IMR-90 (cell line): ENCODE results near the gene LHFPL3. TPM values are rescaled to one million over a fixed set of nuclear protein-coding genes. Genes with fewer than 3 reads are reported as not detected.

Experiments used
- ATAC-seq: fragments of 200-7000 bp; cut with Tn5 transposase; 2 replicates; pipeline ENCODE4 v1.9.1; 2020; ENCODE audit warnings: low read depth, mild to moderate bottlenecking, moderate library complexity
- BruUV-seq: library from RNA; stranded (reverse); fragments of 400-500 nt; replicated peaks from 2 replicates; lab custom pipeline; 2021; lab: Mats Ljungman, UMichigan
- CTCF ChIA-PET: fragments of 300-600 bp; formaldehyde crosslinking; extraction: SDS; loops from one replicate; lab custom pipeline; 2021; ENCODE audit warnings: antibody characterized with exemption; lab: Yijun Ruan, JAX
- POLR2A ChIA-PET: fragments of 300-600 bp; sonication (Branson Sonifier 250); formaldehyde crosslinking; loops from one replicate; lab custom pipeline; 2022; ENCODE audit warnings: antibody characterized with exemption; ENCODE audit not compliant: unreplicated experiment; lab: Charles Lee
- DNase-seq: peaks from one replicate; pipeline ENCODE4 v3.0.0; 2013
- H2AFZ ChIP-seq: replicated peaks from 2 replicates; pipeline ENCODE3; 2013; ENCODE audit warnings: low read length, mild to moderate bottlenecking; ENCODE audit not compliant: poor library complexity
- H2AK5ac ChIP-seq: 2 replicates; pipeline ENCODE4 v1.6.1; 2013; ENCODE audit warnings: low read depth, low read length, inconsistent platforms
- H2AK9ac ChIP-seq: replicated peaks from 2 replicates; pipeline ENCODE3; 2013; ENCODE audit warnings: mild to moderate bottlenecking, low read depth, low read length, moderate library complexity; ENCODE audit not compliant: poor library complexity
- H2BK120ac ChIP-seq: 2 replicates; pipeline ENCODE4 v1.6.1; 2013; ENCODE audit warnings: low read depth, low read length, inconsistent platforms
- H2BK15ac ChIP-seq: 3 replicates; pipeline ENCODE4 v1.6.1; 2013; ENCODE audit warnings: low read depth, low read length, inconsistent platforms
- H2BK20ac ChIP-seq: 2 replicates; pipeline ENCODE4 v1.6.1; 2013; ENCODE audit warnings: low read depth, mild to moderate bottlenecking, inconsistent platforms, low read length, moderate library complexity
- H2BK5ac ChIP-seq: 2 replicates; pipeline ENCODE4 v1.6.1; 2013; ENCODE audit warnings: mild to moderate bottlenecking, low read depth, low read length, inconsistent platforms; ENCODE audit not compliant: poor library complexity, severe bottlenecking
- H3K14ac ChIP-seq: replicated peaks from 2 replicates; pipeline ENCODE4 v1.6.1; 2013; ENCODE audit warnings: low read depth, low read length, inconsistent platforms
- H3K18ac ChIP-seq: 2 replicates; pipeline ENCODE4 v1.6.1; 2013; ENCODE audit warnings: low read depth, low read length, control low read depth
- H3K23ac ChIP-seq: 2 replicates; pipeline ENCODE4 v1.6.1; 2013; ENCODE audit warnings: low read depth, low read length, inconsistent platforms
- H3K27ac ChIP-seq: 2 replicates; pipeline ENCODE4 v1.5.1; 2013; ENCODE audit warnings: mild to moderate bottlenecking, control low read depth, low read length; ENCODE audit not compliant: insufficient read depth
- H3K27me3 ChIP-seq: 2 replicates; pipeline ENCODE4 v1.6.1; 2013; ENCODE audit warnings: low read length; ENCODE audit not compliant: control insufficient read depth, insufficient read depth
- H3K36me3 ChIP-seq: 2 replicates; pipeline ENCODE4 v1.6.1; 2013; ENCODE audit warnings: low read length, mixed read lengths; ENCODE audit not compliant: control insufficient read depth, insufficient read depth
- H3K4ac ChIP-seq: 2 replicates; pipeline ENCODE4 v1.6.1; 2013; ENCODE audit warnings: low read depth, low read length, inconsistent platforms
- H3K4me1 ChIP-seq: 2 replicates; pipeline ENCODE4 v1.6.1; 2013; ENCODE audit warnings: low read length, mixed read lengths; ENCODE audit not compliant: control insufficient read depth, insufficient read depth
- H3K4me2 ChIP-seq: 2 replicates; pipeline ENCODE4 v1.6.1; 2013; ENCODE audit warnings: low read depth, mild to moderate bottlenecking, control low read depth, low read length, moderate library complexity
- H3K4me3 ChIP-seq: 2 replicates; pipeline ENCODE4 v1.5.1; 2013; ENCODE audit warnings: low read depth, mild to moderate bottlenecking, control low read depth, low read length, moderate library complexity; ENCODE audit not compliant: insufficient read depth
- H3K56ac ChIP-seq: 2 replicates; pipeline ENCODE4 v1.6.1; 2013; ENCODE audit warnings: low read length, inconsistent platforms; ENCODE audit not compliant: insufficient read depth; ENCODE audit errors: extremely low read depth
- H3K79me1 ChIP-seq, 2 experiments: 2 replicates each; pipeline ENCODE4 v1.6.1; 2013; ENCODE audit warnings: low read length in 2 of 2, inconsistent platforms in 1 of 2, low read depth in 1 of 2
- H3K9ac ChIP-seq: 2 replicates; pipeline ENCODE4 v1.6.1; 2013; ENCODE audit warnings: low read depth, low read length, control low read depth
- H3K9me1 ChIP-seq: 2 replicates; pipeline ENCODE4 v1.6.1; 2013; ENCODE audit warnings: low read length, inconsistent platforms; ENCODE audit not compliant: insufficient read depth
- H3K9me3 ChIP-seq: 2 replicates; pipeline ENCODE4 v1.6.1; 2013; ENCODE audit warnings: low read length; ENCODE audit not compliant: control insufficient read depth, insufficient read depth
- H4K20me1 ChIP-seq: 2 replicates; pipeline ENCODE4 v1.6.1; 2013; ENCODE audit warnings: low read length, inconsistent platforms; ENCODE audit not compliant: insufficient read depth
- H4K5ac ChIP-seq: 2 replicates; pipeline ENCODE4 v1.6.1; 2013; ENCODE audit warnings: mild to moderate bottlenecking, low read depth, low read length, control low read depth
- H4K8ac ChIP-seq, 2 experiments: 2 replicates each; pipeline ENCODE4 v1.6.1; 2013; ENCODE audit warnings: low read depth in 2 of 2, low read length in 2 of 2, control low read depth in 1 of 2, inconsistent platforms in 1 of 2
- H4K91ac ChIP-seq: 2 replicates; pipeline ENCODE4 v1.6.1; 2013; ENCODE audit warnings: low read depth, low read length, inconsistent platforms; ENCODE audit not compliant: insufficient read depth
- POLR2A ChIP-seq: IDR thresholded peaks from 2 replicates; pipeline ENCODE4 v1.6.1; 2012; ENCODE audit warnings: mild to moderate bottlenecking, low read depth, low read length
- RAD21 ChIP-seq: IDR thresholded peaks from 2 replicates; pipeline ENCODE4 v1.6.1; 2012; ENCODE audit warnings: low read length, improper control_type of control experiment
- SMC3 ChIP-seq: fragments of 150-350 bp; IDR thresholded peaks from 2 replicates; pipeline ENCODE4 v1.6.1; 2016; ENCODE audit warnings: low read depth, mild to moderate bottlenecking, antibody characterized with exemption, low read length, moderate library complexity
- WGBS, 2 experiments: methylation state at CpG; one replicate each; pipeline versions ENCODE4 v1.1.5 to v1.1.7; 2013; ENCODE audit warnings: missing lambda C conversion rate in 2 of 2; ENCODE audit not compliant: insufficient read length in 1 of 2; ENCODE audit errors: extremely low coverage in 2 of 2; 5-methylcytosine and 5-hydroxymethylcytosine counted together
- dilution Hi-C: fragments of 300-500 bp; cut with HindIII; formaldehyde crosslinking; loops from one replicate; pipeline ENCODE4 v1.14.3; 2018; ENCODE audit warnings: low sequenced_read_pairs; ENCODE audit not compliant: unreplicated experiment
- in situ Hi-C: fragments of 300-500 bp; cut with MboI; formaldehyde crosslinking; loops from 3 replicates; pipeline ENCODE4 v1.14.3; 2019; ENCODE audit warnings: low sequenced_read_pairs, inconsistent platforms, mixed read lengths
- intact Hi-C: fragments of 100-400 bp; cut with micrococcal nuclease; formaldehyde crosslinking; loops from 2 replicates; pipeline ENCODE4 v1.10.0; 2022
- polyA plus RNA-seq, 3 experiments: library from polyadenylated mRNA; depleted of rRNA; stranded (reverse); fragments of >200 nt; gene quantifications; 2 replicates each; pipeline ENCODE4 v1.2.3, GENCODE V29; 2012; ENCODE audit warnings: low replicate concordance in 1 of 3
- total RNA-seq: library from RNA; depleted of rRNA; stranded (reverse); fragments of >200 nt; gene quantifications from 2 replicates; pipeline ENCODE4 v1.2.3, GENCODE V29; 2012
- TF ChIP-seq, protein P1 (sequence below): conservative IDR thresholded peaks from 2 replicates; pipeline ENCODE4 v1.5.1; 2012; ENCODE audit warnings: mild to moderate bottlenecking, low read depth, low read length, improper control_type of control experiment
- TF ChIP-seq, protein P2 (sequence below): fragments of 150-350 bp; IDR thresholded peaks from 2 replicates; pipeline ENCODE4 v1.6.1; 2016; ENCODE audit warnings: low read depth, mild to moderate bottlenecking, low read length, moderate library complexity, borderline replicate concordance

Gene LHFPL3
- total and polyA plus RNA-seq, 2 of the 4 experiments (the other 2 are of a cell fraction): not detected

DNA sequence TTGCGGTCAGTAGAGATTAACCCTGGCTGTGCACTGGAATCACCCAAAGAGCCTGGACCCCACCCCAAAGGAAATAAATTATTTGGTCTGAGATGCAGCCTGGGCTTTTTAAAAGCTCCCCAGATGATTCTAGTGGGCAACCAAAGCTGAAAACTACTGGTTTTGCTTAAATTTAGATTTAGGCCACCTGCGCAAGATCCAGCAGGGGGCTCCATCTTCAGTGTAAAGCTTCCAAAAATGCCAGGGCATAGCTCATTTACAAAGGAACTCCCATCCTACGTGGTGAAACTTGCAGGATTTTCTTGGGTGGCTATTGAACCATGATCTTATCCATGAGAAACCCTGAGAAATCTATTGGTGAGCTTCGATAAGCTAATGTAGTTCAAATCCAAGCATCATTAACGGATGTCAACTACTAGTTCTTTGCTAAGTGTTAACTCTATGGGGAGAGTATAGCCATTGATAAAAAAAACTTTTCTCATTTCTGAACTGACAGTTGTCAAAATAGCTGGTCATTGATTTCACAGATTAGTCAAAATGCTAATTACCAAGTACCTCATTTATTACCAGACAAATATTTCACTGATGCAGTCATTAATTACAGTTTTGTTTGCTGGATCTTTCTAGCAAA is 315.3 kb downstream of the LHFPL3 start:
- TF ChIP-seq, protein P1, sequence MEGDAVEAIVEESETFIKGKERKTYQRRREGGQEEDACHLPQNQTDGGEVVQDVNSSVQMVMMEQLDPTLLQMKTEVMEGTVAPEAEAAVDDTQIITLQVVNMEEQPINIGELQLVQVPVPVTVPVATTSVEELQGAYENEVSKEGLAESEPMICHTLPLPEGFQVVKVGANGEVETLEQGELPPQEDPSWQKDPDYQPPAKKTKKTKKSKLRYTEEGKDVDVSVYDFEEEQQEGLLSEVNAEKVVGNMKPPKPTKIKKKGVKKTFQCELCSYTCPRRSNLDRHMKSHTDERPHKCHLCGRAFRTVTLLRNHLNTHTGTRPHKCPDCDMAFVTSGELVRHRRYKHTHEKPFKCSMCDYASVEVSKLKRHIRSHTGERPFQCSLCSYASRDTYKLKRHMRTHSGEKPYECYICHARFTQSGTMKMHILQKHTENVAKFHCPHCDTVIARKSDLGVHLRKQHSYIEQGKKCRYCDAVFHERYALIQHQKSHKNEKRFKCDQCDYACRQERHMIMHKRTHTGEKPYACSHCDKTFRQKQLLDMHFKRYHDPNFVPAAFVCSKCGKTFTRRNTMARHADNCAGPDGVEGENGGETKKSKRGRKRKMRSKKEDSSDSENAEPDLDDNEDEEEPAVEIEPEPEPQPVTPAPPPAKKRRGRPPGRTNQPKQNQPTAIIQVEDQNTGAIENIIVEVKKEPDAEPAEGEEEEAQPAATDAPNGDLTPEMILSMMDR: peak; percentile 44
- TF ChIP-seq SMC3 (peak; percentile 31; the same call in 1 of the 2 replicates), POLR2A (no peak), RAD21 (peak; percentile 37)
- TF ChIP-seq, protein P2, sequence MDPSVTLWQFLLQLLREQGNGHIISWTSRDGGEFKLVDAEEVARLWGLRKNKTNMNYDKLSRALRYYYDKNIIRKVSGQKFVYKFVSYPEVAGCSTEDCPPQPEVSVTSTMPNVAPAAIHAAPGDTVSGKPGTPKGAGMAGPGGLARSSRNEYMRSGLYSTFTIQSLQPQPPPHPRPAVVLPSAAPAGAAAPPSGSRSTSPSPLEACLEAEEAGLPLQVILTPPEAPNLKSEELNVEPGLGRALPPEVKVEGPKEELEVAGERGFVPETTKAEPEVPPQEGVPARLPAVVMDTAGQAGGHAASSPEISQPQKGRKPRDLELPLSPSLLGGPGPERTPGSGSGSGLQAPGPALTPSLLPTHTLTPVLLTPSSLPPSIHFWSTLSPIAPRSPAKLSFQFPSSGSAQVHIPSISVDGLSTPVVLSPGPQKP: no peak
- BruUV-seq: no TSS peak
- Histone ChIP-seq H2AFZ (no peak overlapping the region), H4K91ac (no peak overlapping the region), H3K36me3 (no peaks in the 10 kb centered on the region), H3K4ac (no peak overlapping the region), H3K4me2 (no peak overlapping the region), H3K9me3 (no peaks in the 10 kb centered on the region), H3K4me3 (no peak overlapping the region), H3K14ac (no peak overlapping the region), H3K56ac (no peak overlapping the region), H3K4me1 (no peaks in the 10 kb centered on the region), H4K20me1 (no peaks in the 10 kb centered on the region), H2AK9ac (no peak overlapping the region), H3K27me3 (no peaks in the 10 kb centered on the region), H4K5ac (no peak overlapping the region), H3K9ac (no peak overlapping the region), H4K8ac (no peak overlapping the region), H2BK5ac (no peak overlapping the region), H3K18ac (no peak overlapping the region), H2BK20ac (no peak overlapping the region), H3K23ac (no peak overlapping the region), H2BK120ac (no peak overlapping the region), H2BK15ac (no peak overlapping the region), H3K9me1 (no peaks in the 10 kb centered on the region), H3K79me1 (no peaks in the 10 kb centered on the region), H2AK5ac (no peak overlapping the region), H3K27ac (no peak overlapping the region)
- intact Hi-C loops (loop anchor here (5.0 kb wide), 2 partner anchors 204 to 274 kb away; no protein-coding TSS in a partner anchor), dilution Hi-C loops (no loop called here), in situ Hi-C loops (no loop called here)
- POLR2A ChIA-PET: no interaction called here
- CTCF ChIA-PET: interaction anchor here (0.6 to 1.8 kb wide), 6 partner anchors 14 to 274 kb away, joined by 3 to 7 read pairs (median 4); no protein-coding TSS in a partner anchor
- no peak for DNase-seq
- no CpG with 5 or more reads among the region's 5 CpGs for WGBS, 2 experiments
- no peak for ATAC-seq
